Subcutaneous adipose tissue (tissue), 4 donors: ENCODE measurements around the gene TERT. TPM values are rescaled to one million over a fixed set of nuclear protein-coding genes. Genes with fewer than 3 reads are reported as not detected.

Experiments
- total RNA-seq, 4 donors: library from RNA; depleted of rRNA; stranded (reverse); fragments of >200 nt; gene quantifications; one replicate each; pipeline ENCODE4 v1.1.0, GENCODE V29; 2016
- TF ChIP-seq, protein P1 (sequence below): fragments of 450-650 bp; IDR thresholded peaks from one replicate; pipeline ENCODE4 v1.5.1; 2016; ENCODE audit warnings: low read depth, mild to moderate bottlenecking, control low read depth, antibody characterized with exemption, moderate library complexity

TERT gene
- total RNA-seq, 4 donors from 2014 or later = not detected

DNA sequence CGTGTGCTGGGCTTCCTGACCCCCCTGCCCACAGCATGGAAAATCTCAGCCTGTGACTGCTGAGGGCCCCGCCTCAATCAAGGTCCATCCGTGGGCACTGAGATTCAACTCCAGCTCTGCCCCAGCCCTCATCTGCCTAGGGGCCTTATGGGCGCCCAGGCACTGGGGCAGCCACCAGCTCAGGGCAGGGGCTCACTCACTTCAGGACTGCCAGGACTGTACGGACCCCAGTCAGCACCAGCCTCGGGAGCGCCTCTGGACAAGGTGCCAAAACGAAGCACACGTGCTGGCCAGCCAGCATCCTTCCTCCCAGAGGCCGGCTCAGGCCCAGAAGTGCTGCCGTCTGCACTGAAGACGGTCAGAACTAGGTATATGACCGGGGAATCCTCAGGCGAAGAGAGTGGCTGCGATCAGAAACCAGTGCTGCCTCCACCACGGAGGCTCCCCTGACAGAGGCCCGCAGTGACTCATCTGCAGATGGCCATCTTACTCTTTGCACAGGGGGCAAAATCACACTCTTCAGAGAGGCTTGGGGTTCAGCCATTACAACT is 30.4 kb upstream of the TERT start:
- TF ChIP-seq, protein P1, sequence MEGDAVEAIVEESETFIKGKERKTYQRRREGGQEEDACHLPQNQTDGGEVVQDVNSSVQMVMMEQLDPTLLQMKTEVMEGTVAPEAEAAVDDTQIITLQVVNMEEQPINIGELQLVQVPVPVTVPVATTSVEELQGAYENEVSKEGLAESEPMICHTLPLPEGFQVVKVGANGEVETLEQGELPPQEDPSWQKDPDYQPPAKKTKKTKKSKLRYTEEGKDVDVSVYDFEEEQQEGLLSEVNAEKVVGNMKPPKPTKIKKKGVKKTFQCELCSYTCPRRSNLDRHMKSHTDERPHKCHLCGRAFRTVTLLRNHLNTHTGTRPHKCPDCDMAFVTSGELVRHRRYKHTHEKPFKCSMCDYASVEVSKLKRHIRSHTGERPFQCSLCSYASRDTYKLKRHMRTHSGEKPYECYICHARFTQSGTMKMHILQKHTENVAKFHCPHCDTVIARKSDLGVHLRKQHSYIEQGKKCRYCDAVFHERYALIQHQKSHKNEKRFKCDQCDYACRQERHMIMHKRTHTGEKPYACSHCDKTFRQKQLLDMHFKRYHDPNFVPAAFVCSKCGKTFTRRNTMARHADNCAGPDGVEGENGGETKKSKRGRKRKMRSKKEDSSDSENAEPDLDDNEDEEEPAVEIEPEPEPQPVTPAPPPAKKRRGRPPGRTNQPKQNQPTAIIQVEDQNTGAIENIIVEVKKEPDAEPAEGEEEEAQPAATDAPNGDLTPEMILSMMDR = no peak

DNA sequence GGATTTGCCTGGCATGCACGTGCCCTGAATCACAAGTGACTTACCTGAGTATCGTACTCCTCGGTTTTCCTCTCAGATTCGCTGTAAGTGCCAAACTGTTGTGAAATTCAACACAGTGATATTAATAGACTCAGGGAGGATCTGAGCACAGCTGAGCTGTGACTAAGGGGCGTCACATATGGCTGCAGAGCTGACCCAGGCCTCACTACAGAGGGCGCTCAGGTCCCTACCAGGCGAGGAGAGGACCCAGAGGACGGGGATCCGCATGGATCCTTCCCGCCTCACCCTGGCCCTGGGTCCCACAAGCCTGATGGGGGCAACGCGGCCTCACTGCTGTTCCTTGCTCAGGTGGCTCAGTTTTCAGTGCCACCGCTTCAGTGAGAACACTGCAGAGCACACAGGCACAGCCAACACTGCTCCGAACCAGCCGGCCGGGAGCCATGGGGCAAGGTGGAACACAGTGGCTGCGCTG is 29.9 kb upstream of the TERT start:
- TF ChIP-seq, protein P1 = no peak

DNA sequence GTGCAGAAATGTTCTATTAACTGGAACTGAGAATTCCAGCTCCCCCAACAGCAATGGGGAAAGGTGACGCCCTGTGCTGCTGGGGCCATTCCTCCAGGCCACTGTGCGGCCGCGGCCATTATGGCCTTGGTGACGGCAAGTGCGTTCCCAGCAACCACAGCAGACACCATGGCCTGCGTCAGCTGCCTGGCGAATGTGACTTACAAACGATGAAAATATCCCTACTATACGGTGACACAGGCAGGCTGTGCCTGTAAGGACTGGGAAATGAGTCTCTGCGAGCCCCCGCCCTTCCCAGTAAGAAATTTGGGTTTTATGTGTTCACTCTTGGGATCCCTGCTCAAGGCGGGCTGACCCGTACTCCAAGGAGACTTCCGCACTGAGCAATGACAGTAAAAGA is 29.4 kb upstream of the TERT start:
- TF ChIP-seq, protein P1 = no peak

DNA sequence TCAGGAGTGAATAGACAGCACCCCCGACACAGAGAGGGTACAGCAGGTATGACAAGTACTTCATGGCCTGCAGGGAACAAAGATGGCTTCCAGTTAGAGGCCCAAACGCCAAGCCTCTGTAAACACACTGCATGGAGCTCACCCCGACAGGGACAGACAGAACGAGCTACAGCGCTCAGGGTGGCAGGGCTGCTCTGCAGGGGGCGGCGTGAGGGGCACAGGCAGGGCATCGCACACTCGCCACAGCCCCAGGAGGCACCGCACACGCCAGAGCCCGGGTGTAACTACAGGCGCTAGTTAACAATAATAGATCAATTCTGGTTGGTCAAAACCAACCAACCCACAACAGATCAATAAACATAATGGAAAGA is 28.9 kb upstream of the TERT start:
- TF ChIP-seq, protein P1 = no peak

DNA sequence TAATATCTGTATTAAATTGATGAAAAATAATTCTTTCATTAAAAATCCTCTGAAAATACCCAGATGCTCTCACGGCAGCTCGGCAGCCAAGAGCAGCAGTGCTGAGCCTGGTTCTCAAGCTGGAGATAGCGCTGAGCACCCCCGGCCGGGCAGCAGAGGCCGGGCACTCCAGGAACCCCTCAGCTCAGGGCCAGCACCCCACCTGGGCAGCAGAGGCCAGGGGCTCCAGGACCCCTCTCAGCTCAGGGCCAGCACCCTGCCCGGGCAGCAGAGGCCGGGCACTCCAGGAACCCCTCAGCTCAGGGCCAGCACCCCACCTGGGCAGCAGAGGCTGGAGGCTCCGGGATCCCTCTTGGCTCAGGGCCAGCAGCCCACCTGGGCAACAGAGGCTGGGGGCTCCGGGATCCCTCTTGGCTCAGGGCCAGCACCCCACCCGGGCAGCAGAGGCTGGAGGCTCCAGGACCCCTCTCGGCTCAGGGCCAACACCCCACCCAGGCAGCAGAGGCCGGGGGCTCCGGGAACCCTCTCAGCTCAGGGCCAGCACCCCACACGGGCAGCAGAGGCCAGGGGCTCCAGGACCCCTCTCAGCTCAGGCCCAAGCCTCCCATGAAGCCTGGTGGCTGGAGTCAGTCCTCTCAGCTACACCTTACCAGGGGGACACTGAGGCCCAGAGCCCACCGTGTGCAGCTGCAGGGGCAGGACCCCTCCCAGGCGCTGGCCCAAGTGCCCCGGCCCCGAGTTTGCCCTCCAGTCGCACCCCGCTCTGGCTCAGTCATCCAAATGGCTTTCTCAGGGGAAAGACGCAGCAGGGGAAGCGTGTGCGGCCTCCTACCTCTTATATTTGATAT is 28.3 kb upstream of the TERT start:
- TF ChIP-seq, protein P1 = no peak

DNA sequence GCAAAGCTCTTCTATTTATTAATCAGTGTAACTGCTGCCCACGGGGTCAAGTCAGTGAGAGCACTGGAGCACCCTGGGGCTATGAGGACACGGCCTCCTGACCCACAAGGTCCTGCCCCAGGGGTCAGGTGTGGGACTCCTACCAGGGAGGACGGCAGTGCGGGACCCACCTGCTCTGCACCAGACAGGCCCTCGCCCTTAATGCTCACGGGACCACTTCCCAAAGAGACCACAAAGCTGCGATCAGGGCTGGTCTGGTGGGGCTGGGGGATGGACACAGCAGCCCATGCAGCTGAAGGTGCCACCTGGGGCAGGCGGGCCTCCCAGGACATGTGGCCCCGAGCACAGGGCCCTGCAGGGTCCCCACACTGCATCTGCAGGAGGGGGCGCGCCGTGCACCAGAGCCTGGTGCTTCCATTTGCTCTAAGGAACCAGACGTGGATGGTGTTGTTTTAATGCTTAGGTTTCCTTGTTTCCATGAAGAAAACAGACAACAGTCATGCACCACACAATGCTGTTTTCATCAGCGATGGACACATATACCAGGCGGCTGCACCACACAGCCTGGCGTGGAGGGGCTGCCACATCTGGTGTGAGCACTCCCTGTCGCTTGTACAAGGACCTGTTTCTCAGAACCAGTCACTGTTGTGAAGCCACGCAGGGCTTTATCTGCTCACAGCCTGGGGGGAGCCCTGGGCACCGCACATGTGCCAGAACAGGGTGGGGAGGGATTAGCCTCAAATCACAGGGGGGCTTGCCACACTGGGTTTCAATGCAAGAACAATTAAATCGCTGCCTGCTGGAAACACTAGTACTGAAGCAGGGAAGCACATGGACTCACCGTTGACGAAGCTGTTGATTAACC is 27.4 kb upstream of the TERT start:
- TF ChIP-seq, protein P1 = no peak

DNA sequence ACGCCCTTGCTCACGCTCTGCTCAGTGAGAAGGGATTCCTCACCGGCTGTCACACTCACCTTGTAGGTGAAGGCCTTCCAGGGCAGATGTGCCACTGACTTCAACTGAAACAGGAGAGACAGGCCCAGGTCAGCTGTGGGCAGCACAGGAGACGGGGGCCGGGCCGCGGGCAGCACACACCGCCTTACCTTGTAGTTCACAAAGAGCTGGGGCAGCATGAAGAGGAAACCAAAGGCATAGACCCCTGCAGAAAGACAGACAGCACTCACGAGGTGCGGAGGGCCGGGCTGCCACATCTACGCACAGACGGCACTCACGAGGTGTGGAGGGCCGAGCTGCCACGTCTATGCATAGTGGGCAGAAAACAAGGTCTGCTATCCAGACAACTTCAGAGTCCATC is 26.7 kb upstream of the TERT start:
- TF ChIP-seq, protein P1 = no peak
